Astrocyte (in vitro differentiated cells and primary cell): Measurements from ENCODE around the gene RARB.

Experiments used
- CTCF ChIP-seq: IDR thresholded peaks from 2 replicates; pipeline ENCODE4 v1.5.1; 2011; ENCODE audit warnings: low read depth, mild to moderate bottlenecking, inconsistent platforms, low read length, moderate library complexity; ENCODE audit not compliant: insufficient read depth
- EZH2 ChIP-seq: IDR thresholded peaks from 2 replicates; pipeline ENCODE4 v1.6.1; 2012; ENCODE audit warnings: mild to moderate bottlenecking, low read length, inconsistent platforms; ENCODE audit not compliant: insufficient read depth

GRCh38 chr3:25589783-25590258 lies 161.8 kb downstream of the RARB start:
- TF ChIP-seq CTCF: no peak
- TF ChIP-seq EZH2: no peak
